Type B pancreatic cell (in vitro differentiated cells): Measurements from ENCODE around the gene NODAL. TPM values are rescaled to one million over a fixed set of nuclear protein-coding genes. Genes with fewer than 3 reads are reported as not detected.

Experiments used
- DNase-seq: peaks from one replicate; pipeline ENCODE4 v3.0.0; 2021; ENCODE audit warnings: mixed read lengths; ENCODE audit not compliant: unreplicated experiment; ENCODE audit errors: extremely low spot score
- H3K27ac Mint-ChIP-seq: 2 replicates; pipeline ENCODE4 v1.8.0; 2021; ENCODE audit warnings: mild to moderate bottlenecking, mixed read lengths
- H3K27me3 Mint-ChIP-seq: 2 replicates; pipeline ENCODE4 v1.8.0; 2021; ENCODE audit warnings: mixed read lengths
- H3K36me3 Mint-ChIP-seq: 2 replicates; pipeline ENCODE4 v1.8.0; 2021; ENCODE audit warnings: mixed read lengths
- H3K4me1 Mint-ChIP-seq: one replicate; pipeline ENCODE4 v1.8.0; 2021; ENCODE audit warnings: mixed read lengths; ENCODE audit not compliant: unreplicated experiment
- H3K4me3 Mint-ChIP-seq: 2 replicates; pipeline ENCODE4 v1.8.0; 2021; ENCODE audit warnings: mild to moderate bottlenecking, mixed read lengths
- H3K9me3 Mint-ChIP-seq: 2 replicates; pipeline ENCODE4 v1.8.0; 2021; ENCODE audit warnings: mixed read lengths
- total RNA-seq: library from RNA; stranded (reverse); gene quantifications from 2 replicates; pipeline ENCODE4 v1.2.1, GENCODE V29; 2021; ENCODE audit warnings: low replicate concordance
- TF ChIP-seq, protein P1 (sequence below): fragments of 200-600 bp; sonication (generic); conservative IDR thresholded peaks from 2 replicates; pipeline ENCODE4 v1.5.0; 2021; ENCODE audit warnings: antibody characterized with exemption, mild to moderate bottlenecking

The NODAL gene
- total RNA-seq, 1 donor from 2014 or later, result not detected

DNA sequence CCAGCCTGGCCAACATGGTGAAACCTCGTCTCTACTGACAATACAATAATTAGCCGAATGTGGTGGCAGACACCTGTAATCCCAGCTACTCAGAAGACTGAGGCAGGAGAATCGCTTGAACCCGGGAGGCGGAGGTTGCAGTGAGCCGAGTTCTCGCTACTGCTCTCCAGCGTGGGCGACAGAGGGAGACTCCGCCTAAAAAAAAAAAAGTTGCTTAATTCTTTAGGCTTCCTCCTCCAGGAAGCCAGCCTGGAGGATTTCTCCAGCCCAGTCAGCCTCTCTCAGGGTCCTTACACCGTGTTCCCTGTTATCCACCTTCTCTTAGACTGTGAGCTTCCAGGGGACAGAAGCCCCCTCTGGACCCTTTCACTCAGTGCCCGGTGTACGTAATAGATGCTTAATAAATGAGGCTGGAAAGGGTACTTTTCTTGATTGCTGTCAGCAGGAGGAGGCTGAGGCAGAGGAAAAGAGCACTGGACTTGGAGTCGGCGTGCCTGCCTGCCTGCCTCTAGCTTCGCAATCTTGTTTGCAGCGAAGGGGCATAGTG lies 16.4 kb upstream of the NODAL start:
- no peaks in the 10 kb centered on the region for H3K9me3 Mint-ChIP-seq
- peaks cover 10% of the 10 kb centered on the region for H3K4me1 Mint-ChIP-seq
- H3K27ac Mint-ChIP-seq, result no peak overlapping the region

DNA sequence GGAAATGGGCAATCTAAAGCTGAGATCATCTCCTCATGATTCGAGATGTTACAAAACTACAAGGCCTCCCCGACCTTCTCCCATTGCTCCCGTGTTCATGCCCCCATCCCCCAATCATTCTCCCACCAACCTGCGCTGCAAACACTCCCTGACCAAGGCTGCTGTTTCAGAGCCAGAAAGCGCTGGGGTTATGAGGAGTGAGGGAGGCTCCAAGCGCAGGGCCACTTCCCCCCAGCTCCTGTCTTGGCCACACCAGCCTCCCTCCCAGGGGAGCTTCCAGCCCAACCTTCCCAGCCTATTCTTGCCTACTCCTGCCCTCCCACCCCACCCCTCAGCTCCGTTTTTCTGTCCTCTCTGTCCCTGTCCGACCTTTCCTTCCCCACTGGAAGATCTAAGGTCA lies 14.7 kb upstream of the NODAL start:
- Mint-ChIP-seq H3K4me1 (peaks cover 7% of the 10 kb centered on the region), H3K9me3 (no peaks in the 10 kb centered on the region), H3K36me3 (no peaks in the 10 kb centered on the region), H3K4me3 (no peak overlapping the region), H3K27ac (no peak overlapping the region), H3K27me3 (peaks cover 54% of the 10 kb centered on the region)
- TF ChIP-seq, protein P1, sequence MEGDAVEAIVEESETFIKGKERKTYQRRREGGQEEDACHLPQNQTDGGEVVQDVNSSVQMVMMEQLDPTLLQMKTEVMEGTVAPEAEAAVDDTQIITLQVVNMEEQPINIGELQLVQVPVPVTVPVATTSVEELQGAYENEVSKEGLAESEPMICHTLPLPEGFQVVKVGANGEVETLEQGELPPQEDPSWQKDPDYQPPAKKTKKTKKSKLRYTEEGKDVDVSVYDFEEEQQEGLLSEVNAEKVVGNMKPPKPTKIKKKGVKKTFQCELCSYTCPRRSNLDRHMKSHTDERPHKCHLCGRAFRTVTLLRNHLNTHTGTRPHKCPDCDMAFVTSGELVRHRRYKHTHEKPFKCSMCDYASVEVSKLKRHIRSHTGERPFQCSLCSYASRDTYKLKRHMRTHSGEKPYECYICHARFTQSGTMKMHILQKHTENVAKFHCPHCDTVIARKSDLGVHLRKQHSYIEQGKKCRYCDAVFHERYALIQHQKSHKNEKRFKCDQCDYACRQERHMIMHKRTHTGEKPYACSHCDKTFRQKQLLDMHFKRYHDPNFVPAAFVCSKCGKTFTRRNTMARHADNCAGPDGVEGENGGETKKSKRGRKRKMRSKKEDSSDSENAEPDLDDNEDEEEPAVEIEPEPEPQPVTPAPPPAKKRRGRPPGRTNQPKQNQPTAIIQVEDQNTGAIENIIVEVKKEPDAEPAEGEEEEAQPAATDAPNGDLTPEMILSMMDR, result no peak
- no peak for DNase-seq

More for the DNA sequence above, 16.4 kb upstream of the NODAL start:
- Mint-ChIP-seq H3K4me3 (peak overlapping the region; percentile 31), H3K27me3 (peaks cover 57% of the 10 kb centered on the region), H3K36me3 (no peaks in the 10 kb centered on the region)
- no peak for DNase-seq
- TF ChIP-seq, protein P1, result no peak

DNA sequence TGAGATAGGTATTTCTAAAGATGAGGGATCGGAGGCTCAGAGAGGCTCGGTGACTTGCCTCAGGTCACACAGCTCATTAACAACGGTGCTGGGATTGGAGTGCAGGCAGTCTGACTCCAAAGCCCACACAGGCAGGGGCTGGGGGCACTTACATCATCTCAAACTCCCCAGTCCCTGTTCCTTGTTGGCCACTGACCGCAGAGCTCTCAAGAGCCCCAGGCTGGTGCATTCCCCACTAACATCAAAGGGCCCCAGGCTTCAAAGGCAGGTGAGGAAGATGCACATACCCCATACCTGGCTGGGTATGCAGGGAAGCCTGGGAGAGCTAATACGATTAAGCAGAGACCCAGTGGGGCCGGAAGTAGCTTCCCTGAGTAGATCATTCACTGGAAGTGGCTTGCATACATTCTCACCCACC lies 13.7 kb upstream of the NODAL start:
- Mint-ChIP-seq H3K27me3 (peaks cover 48% of the 10 kb centered on the region), H3K4me1 (peaks cover 5% of the 10 kb centered on the region), H3K36me3 (no peaks in the 10 kb centered on the region), H3K27ac (no peak overlapping the region), H3K4me3 (no peak overlapping the region), H3K9me3 (no peaks in the 10 kb centered on the region)
- no peak for DNase-seq
- TF ChIP-seq, protein P1, result no peak

DNA sequence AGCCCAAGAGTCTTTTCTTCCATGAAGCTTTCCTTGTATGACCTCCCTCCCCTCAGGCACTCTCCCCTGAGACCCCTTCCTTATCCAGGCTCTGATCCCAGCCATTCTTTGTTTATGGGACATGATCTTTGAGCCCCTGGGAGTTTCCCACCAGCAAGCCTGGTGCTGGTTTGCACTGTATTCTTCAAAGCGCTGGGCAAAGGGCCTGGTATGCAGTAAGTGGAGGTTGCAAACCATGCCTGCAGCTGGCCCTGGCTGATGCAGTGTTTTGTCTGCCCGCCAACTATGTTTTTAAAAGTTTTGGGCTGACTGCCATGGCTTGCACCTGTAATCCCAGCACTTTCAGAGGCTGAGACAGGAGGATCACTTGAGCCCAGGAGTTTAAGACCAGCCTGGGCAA lies 6.8 kb upstream of the NODAL start:
- no peak for DNase-seq
- H3K27ac Mint-ChIP-seq, result no peak overlapping the region
- peaks cover 28% of the 10 kb centered on the region for H3K27me3 Mint-ChIP-seq
- H3K4me1 Mint-ChIP-seq, result no peaks in the 10 kb centered on the region
- TF ChIP-seq, protein P1, result no peak
- H3K4me3 Mint-ChIP-seq, result no peak overlapping the region
- no peaks in the 10 kb centered on the region for H3K9me3 Mint-ChIP-seq
- peaks cover 3% of the 10 kb centered on the region for H3K36me3 Mint-ChIP-seq

DNA sequence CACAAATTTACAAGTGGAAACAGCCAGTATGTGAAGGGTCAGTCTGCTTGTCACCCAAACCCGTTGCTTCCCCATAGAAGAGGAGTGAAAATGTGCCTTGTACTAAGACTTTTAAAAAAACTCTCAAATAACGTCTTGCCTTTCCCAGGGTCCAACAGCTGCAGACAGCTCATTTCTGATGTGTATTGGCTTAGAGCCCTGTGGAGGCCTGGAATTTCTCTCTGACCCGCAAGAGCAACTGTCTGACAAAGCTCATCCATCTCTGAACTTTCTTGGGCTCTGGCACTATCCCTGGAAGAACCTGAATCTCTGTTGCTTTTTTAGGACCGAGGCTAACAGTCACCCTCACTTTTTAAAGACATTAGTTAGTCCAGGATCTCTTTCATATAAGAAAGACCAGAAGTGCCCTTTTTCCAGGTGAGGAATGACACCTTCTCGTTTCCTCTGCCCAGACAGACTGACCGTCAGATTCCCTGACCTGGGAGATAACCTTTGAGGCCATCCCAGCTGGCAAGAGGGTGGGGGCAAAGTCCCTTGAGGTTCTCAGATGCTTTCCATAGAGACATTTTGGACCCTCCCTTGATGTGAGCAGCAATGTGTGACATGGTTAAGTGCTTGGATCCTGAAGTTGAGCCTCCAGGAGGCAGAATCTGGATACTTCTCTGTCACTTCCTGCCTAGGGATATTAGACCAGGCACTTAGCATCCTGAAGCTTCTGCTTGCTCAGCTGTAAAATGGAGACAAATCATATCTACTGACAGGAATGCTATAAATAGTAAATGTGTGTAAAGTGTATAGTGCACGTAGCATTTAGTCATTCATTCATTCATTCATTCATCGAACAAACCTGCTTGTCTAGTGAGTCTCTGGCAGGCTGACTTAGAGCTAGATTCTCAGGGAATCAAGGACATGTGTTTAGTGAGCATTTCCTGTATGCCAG lies 4.5 kb upstream of the NODAL start:
- peaks cover 3% of the 10 kb centered on the region for H3K36me3 Mint-ChIP-seq
- H3K27me3 Mint-ChIP-seq, result peaks cover 50% of the 10 kb centered on the region
- H3K27ac Mint-ChIP-seq, result no peak overlapping the region
- no peak overlapping the region for H3K4me3 Mint-ChIP-seq
- TF ChIP-seq, protein P1, result no peak
- no peaks in the 10 kb centered on the region for H3K9me3 Mint-ChIP-seq
- DNase-seq, result no peak
- H3K4me1 Mint-ChIP-seq, result peaks cover 4% of the 10 kb centered on the region
